Fibroblast of mammary gland (primary cell): ENCODE data around the gene LGALS9.
"Not testable (repeated sequence)": the region's sequence is repeated elsewhere in the genome, so short reads cannot be mapped to it uniquely, and the experiment has no call there.

Source experiments
- DNase-seq: peaks from one replicate; pipeline ENCODE4 v3.0.0-alpha.2; 2010; ENCODE audit warnings: low read depth
- H3K4me3 ChIP-seq: 2 replicates; pipeline ENCODE4 v1.5.1; 2011; ENCODE audit warnings: low read depth, mild to moderate bottlenecking, low read length, moderate library complexity; ENCODE audit not compliant: control insufficient read depth
- CTCF ChIP-seq: conservative IDR thresholded peaks from 2 replicates; pipeline ENCODE4 v1.5.1; 2011; ENCODE audit warnings: low read depth, low read length, inconsistent platforms; ENCODE audit not compliant: control insufficient read depth, insufficient read depth

LGALS9 gene

DNA sequence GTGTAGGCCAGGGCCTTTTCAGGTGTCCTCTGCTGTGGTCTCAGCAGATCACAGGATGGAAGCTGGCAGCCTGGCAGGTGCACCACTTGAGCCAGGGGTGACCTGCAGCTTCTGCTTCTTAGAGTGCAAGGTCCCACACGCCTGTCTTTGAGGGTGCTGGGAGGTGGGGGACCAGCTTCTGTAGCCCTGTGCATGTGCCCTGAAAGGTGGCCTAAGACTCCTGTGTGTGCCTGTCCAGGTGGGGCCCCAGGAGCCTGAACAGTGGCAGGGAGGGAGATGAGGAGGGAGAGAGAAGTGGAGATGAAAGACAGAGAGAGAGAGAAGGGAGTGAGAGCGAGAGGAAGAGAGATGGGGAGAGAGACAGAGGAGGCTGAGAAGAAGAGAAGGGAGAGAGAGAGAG lies 46.2 kb downstream of the LGALS9 start:
- no peak overlapping the region for H3K4me3 ChIP-seq
- TF ChIP-seq CTCF, result no peak
- no peak for DNase-seq

- not testable (repeated sequence) for H3K4me3 ChIP-seq, DNase-seq
Measured at GRCh38 chr17:27686322-27686721, 55.3 kb downstream of the LGALS9 start.

- no peak overlapping the region for H3K4me3 ChIP-seq
- no peak for DNase-seq
- no peak for TF ChIP-seq CTCF
Measured at GRCh38 chr17:27690882-27691281, 59.9 kb downstream of the LGALS9 start.

- not testable (repeated sequence) for DNase-seq, H3K4me3 ChIP-seq
Measured at GRCh38 chr17:27695254-27695814, 64.3 kb downstream of the LGALS9 start.
